Cardiac atrium fibroblast (primary cell): Measurements from ENCODE around the gene GAL3ST1. TPM values are rescaled to one million over a fixed set of nuclear protein-coding genes. Genes with fewer than 3 reads are reported as not detected.

ENCODE experiments used
- total RNA-seq: library from RNA; depleted of rRNA; stranded (reverse); fragments of >200 nt; gene quantifications from 2 replicates; pipeline ENCODE4 v1.2.3, GENCODE V29; 2015

The GAL3ST1 gene
- not detected in 2 replicates for total RNA-seq

GRCh38 chr22:30574095-30574981, at the start of gene GAL3ST1:
GAL3ST1 (minus strand) TSS chr22:30574665; CDS start chr22:30557392, 17,273 bp downstream.

GRCh38 chr22:30606455-30607299, 32.2 kb upstream of the GAL3ST1 start, which contains the start of gene TCN2:
TCN2 (plus strand) TSS chr22:30607174; CDS start chr22:30607332, 158 bp downstream.

GRCh38 chr22:30591588-30592359, 17.3 kb upstream of the GAL3ST1 start, which contains the start of gene PES1:
PES1 (minus strand) TSS chr22:30591910; CDS start chr22:30591833, 77 bp downstream.

GRCh38 chr22:30546616-30547015, 27.8 kb downstream of the GAL3ST1 start, which contains the start of gene SEC14L6:
SEC14L6 (minus strand) TSS chr22:30546741; CDS start chr22:30546682, 59 bp downstream.

Other genes with a start within 250 kb of the GAL3ST1 start
- 15.1 and 23.5 TPM in 2 replicates for gene TBC1D10A, start 247.7 kb downstream of the GAL3ST1 start, total RNA-seq
- 16.1 and 25.1 TPM in 2 replicates for gene SF3A1, start 217.8 kb downstream of the GAL3ST1 start, total RNA-seq
- gene CCDC157, start 217.7 kb downstream of the GAL3ST1 start, total RNA-seq, result 2.0 and 2.9 TPM in 2 replicates
- gene RNF215, start 187.3 kb downstream of the GAL3ST1 start, total RNA-seq, result 14.8 and 31.3 TPM in 2 replicates
- 24.6 and 38.6 TPM in 2 replicates for gene SEC14L2, start 177.6 kb downstream of the GAL3ST1 start, total RNA-seq
- 15.0 and 20.3 TPM in 2 replicates for gene MTFP1, start 148.9 kb downstream of the GAL3ST1 start, total RNA-seq
- not detected in 2 replicates for gene SEC14L3, start 102.6 kb downstream of the GAL3ST1 start, total RNA-seq
- 0.49 TPM in 1 of 2 replicates, not detected in the other for gene SEC14L4, start 69.0 kb downstream of the GAL3ST1 start, total RNA-seq
- not detected in 2 replicates for gene SEC14L6, start 27.9 kb downstream of the GAL3ST1 start, total RNA-seq
- gene PES1, start 17.2 kb upstream of the GAL3ST1 start, total RNA-seq, result 84.7 and 90.6 TPM in 2 replicates
- gene TCN2, start 32.5 kb upstream of the GAL3ST1 start, total RNA-seq, result 17.5 and 34.8 TPM in 2 replicates
- gene SLC35E4, start 61.1 kb upstream of the GAL3ST1 start, total RNA-seq, result 9.0 and 9.1 TPM in 2 replicates
- 2.3 and 2.9 TPM in 2 replicates for gene DUSP18, start 93.2 kb upstream of the GAL3ST1 start, total RNA-seq
- 0.65 and 1.6 TPM in 2 replicates for gene OSBP2, start 120.2 kb upstream of the GAL3ST1 start, total RNA-seq